Activated CD8-positive, alpha-beta memory T cell treated with anti-CD3 and anti-CD28 coated beads for 48 hours (primary cell): ENCODE data around the gene BABAM2.

Experiments used
- DNase-seq, 3 experiments: peaks; one replicate each; pipeline ENCODE4 v3.0.0-alpha.2; 2020; ENCODE audit warnings: low read depth in 2 of 3, low spot score in 2 of 3

Gene BABAM2

GRCh38 chr2:28294451-28294850 lies 403.9 kb downstream of the BABAM2 start:
- no peak for DNase-seq

GRCh38 chr2:28296243-28296642 lies 405.7 kb downstream of the BABAM2 start:
- DNase-seq, result no peak

- DNase-seq, result no peak
Observed at GRCh38 chr2:28296904-28297303, 406.4 kb downstream of the BABAM2 start.

- no peak for DNase-seq
Observed at GRCh38 chr2:28297531-28297930, 407.0 kb downstream of the BABAM2 start.

GRCh38 chr2:28298406-28298805 lies 407.9 kb downstream of the BABAM2 start:
- no peak for DNase-seq

GRCh38 chr2:28300485-28301341 lies 410.2 kb downstream of the BABAM2 start:
- DNase-seq, result no peak

- no peak for DNase-seq
Observed at GRCh38 chr2:28305202-28305601, 414.7 kb downstream of the BABAM2 start.

- no peak for DNase-seq
Observed at GRCh38 chr2:28310107-28310506, 419.6 kb downstream of the BABAM2 start.

GRCh38 chr2:28311660-28312249 lies 421.2 kb downstream of the BABAM2 start:
- no peak for DNase-seq

GRCh38 chr2:28312307-28313219 lies 422.0 kb downstream of the BABAM2 start:
- no peak for DNase-seq

GRCh38 chr2:28313220-28313784 lies 422.8 kb downstream of the BABAM2 start:
- no peak for DNase-seq

GRCh38 chr2:28314968-28315367 lies 424.4 kb downstream of the BABAM2 start:
- no peak for DNase-seq

- no peak for DNase-seq
Observed at GRCh38 chr2:28316546-28317335, 426.2 kb downstream of the BABAM2 start.

GRCh38 chr2:28317390-28317789 lies 426.9 kb downstream of the BABAM2 start:
- DNase-seq, result no peak

- no peak for DNase-seq
Observed at GRCh38 chr2:28318023-28318422, 427.5 kb downstream of the BABAM2 start.

GRCh38 chr2:28318462-28319117 lies 428.1 kb downstream of the BABAM2 start:
- DNase-seq, result no peak

- no peak for DNase-seq
Observed at GRCh38 chr2:28319118-28320008, 428.8 kb downstream of the BABAM2 start.

GRCh38 chr2:28320009-28320365 lies 429.5 kb downstream of the BABAM2 start:
- no peak for DNase-seq

GRCh38 chr2:28320371-28320770 lies 429.8 kb downstream of the BABAM2 start:
- no peak for DNase-seq
